ENCODE data around the gene HERC4.

HERC4 gene, protein sequence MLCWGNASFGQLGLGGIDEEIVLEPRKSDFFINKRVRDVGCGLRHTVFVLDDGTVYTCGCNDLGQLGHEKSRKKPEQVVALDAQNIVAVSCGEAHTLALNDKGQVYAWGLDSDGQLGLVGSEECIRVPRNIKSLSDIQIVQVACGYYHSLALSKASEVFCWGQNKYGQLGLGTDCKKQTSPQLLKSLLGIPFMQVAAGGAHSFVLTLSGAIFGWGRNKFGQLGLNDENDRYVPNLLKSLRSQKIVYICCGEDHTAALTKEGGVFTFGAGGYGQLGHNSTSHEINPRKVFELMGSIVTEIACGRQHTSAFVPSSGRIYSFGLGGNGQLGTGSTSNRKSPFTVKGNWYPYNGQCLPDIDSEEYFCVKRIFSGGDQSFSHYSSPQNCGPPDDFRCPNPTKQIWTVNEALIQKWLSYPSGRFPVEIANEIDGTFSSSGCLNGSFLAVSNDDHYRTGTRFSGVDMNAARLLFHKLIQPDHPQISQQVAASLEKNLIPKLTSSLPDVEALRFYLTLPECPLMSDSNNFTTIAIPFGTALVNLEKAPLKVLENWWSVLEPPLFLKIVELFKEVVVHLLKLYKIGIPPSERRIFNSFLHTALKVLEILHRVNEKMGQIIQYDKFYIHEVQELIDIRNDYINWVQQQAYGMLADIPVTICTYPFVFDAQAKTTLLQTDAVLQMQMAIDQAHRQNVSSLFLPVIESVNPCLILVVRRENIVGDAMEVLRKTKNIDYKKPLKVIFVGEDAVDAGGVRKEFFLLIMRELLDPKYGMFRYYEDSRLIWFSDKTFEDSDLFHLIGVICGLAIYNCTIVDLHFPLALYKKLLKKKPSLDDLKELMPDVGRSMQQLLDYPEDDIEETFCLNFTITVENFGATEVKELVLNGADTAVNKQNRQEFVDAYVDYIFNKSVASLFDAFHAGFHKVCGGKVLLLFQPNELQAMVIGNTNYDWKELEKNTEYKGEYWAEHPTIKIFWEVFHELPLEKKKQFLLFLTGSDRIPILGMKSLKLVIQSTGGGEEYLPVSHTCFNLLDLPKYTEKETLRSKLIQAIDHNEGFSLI

DNA sequence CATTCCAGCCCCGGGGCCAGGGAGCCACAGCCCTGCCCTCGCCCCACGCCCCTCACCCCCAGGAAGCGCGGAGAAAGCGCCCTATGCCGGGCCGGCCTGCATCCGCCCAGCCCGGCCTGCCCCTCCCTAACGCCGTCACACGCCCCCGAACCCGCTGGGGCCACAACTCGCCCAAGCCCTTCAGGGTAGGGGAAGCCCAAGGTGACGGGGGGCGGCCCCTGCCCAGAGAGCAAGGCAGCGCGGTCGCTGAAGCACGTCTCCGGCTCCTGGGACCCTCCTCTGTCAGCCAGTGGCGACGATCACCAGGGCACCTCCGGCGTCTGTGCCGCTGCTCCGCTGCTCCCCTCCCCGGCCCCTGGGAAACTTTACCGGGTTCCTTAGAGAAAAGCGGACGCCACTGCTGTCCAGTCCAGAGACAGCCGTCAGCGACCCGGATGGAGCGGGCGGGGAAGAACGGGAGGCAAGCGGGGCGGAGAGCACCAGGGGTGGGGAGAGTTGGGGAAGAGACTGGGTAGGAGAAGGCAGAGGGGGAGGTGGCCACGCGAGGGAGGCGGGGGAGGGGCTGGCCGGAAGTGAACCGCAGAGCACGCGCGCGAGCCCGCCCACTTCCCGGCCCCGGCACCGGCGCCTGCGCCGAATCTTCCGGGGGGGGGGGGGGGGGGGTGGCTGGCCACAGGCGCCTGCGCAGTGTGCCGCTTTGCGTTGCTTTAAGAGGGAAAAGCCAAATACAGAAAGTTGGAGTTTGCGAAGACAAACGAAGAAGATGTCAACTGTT, at the start of gene HERC4:
Gene HERC4, minus strand, starts transcription at position 509 of the 775 bp plus-strand sequence. CDS start 2,175 bp downstream, outside the sequence.
- Histone ChIP-seq H3K79me2 (ENCODE audit: insufficient read depth, low read depth) (peaks cover 40% of the 10 kb centered on the region), H3K4me1 (ENCODE audit: low read depth, poor library complexity, severe bottlenecking) (peaks cover 29% of the 10 kb centered on the region), H2AFZ (ENCODE audit: low read depth) (peak within 1 kb of the TSS; percentile 96), H3K36me3 (ENCODE audit: insufficient read depth) (no peaks in the 10 kb centered on the region), H3K4me3 (IDR thresholded peaks at IDR 0.05; ENCODE audit: insufficient read depth, low read depth, low read length) (peak within 1 kb of the TSS; percentile 25), H4K20me1 (ENCODE audit: insufficient read depth) (no peaks in the 10 kb centered on the region), H3K27me3 (ENCODE audit: insufficient read depth, low read depth) (no peaks in the 10 kb centered on the region), H3K9ac (peak within 1 kb of the TSS; percentile 85), H3K27ac (peak within 1 kb of the TSS; percentile 78), H3K4me2 (peak within 1 kb of the TSS; percentile 93)
- TF ChIP-seq, protein P1, sequence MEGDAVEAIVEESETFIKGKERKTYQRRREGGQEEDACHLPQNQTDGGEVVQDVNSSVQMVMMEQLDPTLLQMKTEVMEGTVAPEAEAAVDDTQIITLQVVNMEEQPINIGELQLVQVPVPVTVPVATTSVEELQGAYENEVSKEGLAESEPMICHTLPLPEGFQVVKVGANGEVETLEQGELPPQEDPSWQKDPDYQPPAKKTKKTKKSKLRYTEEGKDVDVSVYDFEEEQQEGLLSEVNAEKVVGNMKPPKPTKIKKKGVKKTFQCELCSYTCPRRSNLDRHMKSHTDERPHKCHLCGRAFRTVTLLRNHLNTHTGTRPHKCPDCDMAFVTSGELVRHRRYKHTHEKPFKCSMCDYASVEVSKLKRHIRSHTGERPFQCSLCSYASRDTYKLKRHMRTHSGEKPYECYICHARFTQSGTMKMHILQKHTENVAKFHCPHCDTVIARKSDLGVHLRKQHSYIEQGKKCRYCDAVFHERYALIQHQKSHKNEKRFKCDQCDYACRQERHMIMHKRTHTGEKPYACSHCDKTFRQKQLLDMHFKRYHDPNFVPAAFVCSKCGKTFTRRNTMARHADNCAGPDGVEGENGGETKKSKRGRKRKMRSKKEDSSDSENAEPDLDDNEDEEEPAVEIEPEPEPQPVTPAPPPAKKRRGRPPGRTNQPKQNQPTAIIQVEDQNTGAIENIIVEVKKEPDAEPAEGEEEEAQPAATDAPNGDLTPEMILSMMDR (conservative IDR thresholded peaks at IDR 0.05; ENCODE audit: low read depth, low read length) = no peak

DNA sequence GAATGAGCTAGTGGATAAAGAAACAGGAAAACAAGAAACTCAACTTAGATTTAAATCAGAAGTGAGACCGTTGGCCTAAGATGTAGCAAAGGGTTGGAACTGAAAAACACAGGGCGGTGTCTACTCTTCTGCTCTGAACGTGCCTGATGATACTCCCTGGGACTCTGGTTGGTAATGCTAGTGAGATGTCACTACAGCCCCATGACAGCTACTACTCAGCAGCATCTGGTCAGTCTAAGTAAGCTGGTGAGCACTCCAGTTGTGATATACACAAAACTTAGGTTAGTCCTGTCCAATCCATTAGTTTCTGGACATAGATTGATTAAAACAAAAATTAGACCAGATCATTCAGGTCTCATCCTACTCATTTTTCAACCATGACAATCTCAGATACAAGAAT, 49.6 kb upstream of the HERC4 start:
- Histone ChIP-seq H3K79me2 (ENCODE audit: insufficient read depth, low read depth) (no peaks in the 10 kb centered on the region), H3K4me3 (IDR thresholded peaks at IDR 0.05; ENCODE audit: insufficient read depth, low read depth, low read length) (no peak overlapping the region), H3K27ac (no peak overlapping the region), H3K9ac (no peak overlapping the region), H4K20me1 (ENCODE audit: insufficient read depth) (no peaks in the 10 kb centered on the region), H3K4me2 (no peak overlapping the region), H3K36me3 (ENCODE audit: insufficient read depth) (no peaks in the 10 kb centered on the region), H3K27me3 (ENCODE audit: insufficient read depth, low read depth) (no peaks in the 10 kb centered on the region), H2AFZ (ENCODE audit: low read depth) (no peak overlapping the region), H3K4me1 (ENCODE audit: low read depth, poor library complexity, severe bottlenecking) (no peaks in the 10 kb centered on the region)
- TF ChIP-seq, protein P1 (conservative IDR thresholded peaks at IDR 0.05; ENCODE audit: low read depth, low read length) = no peak

DNA sequence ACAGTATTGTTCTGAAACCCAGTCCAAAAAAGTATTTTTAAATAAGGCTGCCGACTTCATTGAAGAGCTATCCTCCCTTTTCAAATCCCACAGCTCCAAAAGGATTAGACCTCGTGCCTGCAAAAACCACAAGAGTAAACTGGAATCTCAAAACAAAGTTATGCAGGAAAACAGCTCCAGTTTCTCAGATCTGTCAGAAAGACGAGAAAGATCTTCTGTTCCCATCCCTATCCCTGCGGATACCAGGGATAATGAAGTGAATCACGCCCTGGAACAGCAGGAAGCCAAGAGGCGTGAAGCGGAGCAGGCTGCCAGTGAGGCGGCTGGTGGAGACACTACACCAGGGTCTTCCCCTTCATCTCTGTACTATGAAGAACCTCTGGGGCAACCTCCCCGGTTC, 46.8 kb upstream of the HERC4 start:
- Histone ChIP-seq H4K20me1 (ENCODE audit: insufficient read depth) (no peaks in the 10 kb centered on the region), H2AFZ (ENCODE audit: low read depth) (no peak overlapping the region), H3K36me3 (ENCODE audit: insufficient read depth) (no peaks in the 10 kb centered on the region), H3K4me1 (ENCODE audit: low read depth, poor library complexity, severe bottlenecking) (no peaks in the 10 kb centered on the region), H3K9ac (no peak overlapping the region), H3K79me2 (ENCODE audit: insufficient read depth, low read depth) (no peaks in the 10 kb centered on the region), H3K4me2 (no peak overlapping the region), H3K27me3 (ENCODE audit: insufficient read depth, low read depth) (no peaks in the 10 kb centered on the region), H3K4me3 (IDR thresholded peaks at IDR 0.05; ENCODE audit: insufficient read depth, low read depth, low read length) (no peak overlapping the region), H3K27ac (no peak overlapping the region)
- TF ChIP-seq, protein P1 (conservative IDR thresholded peaks at IDR 0.05; ENCODE audit: low read depth, low read length) = no peak

All from KMS-11 (cell line).